Panc1 (cell line): ENCODE data around the gene PSMA7. TPM values are rescaled to one million over a fixed set of nuclear protein-coding genes. Genes with fewer than 3 reads are reported as not detected.

Source experiments
- ATAC-seq: fragments of 200-7000 bp; cut with Tn5 transposase; 2 replicates; pipeline ENCODE4 v1.9.1; 2020; ENCODE audit warnings: mild to moderate bottlenecking, moderate library complexity
- BruUV-seq: library from RNA; stranded (reverse); fragments of 400-500 nt; replicated peaks from 2 replicates; lab custom pipeline; 2021; lab: Mats Ljungman, UMichigan
- CTCF ChIA-PET: fragments of 300-600 bp; sonication (Branson Sonifier 250); formaldehyde crosslinking; loops from one replicate; lab custom pipeline; 2022; ENCODE audit warnings: antibody characterized with exemption; lab: Charles Lee
- POLR2A ChIA-PET: fragments of 300-600 bp; sonication (Branson Sonifier 250); formaldehyde crosslinking; loops from one replicate; lab custom pipeline; 2022; ENCODE audit warnings: antibody characterized with exemption; lab: Charles Lee
- DNase-seq: peaks from one replicate; pipeline ENCODE4 v3.0.0-alpha.2; 2010; ENCODE audit warnings: low read depth, low spot score
- H3K27ac ChIP-seq: 2 replicates; pipeline ENCODE4 v1.5.1; 2011; ENCODE audit warnings: mild to moderate bottlenecking, low read length, inconsistent platforms
- H3K27me3 ChIP-seq: fragments of 200-500 bp; sonication (Bioruptor generic); 2 replicates; pipeline ENCODE4 v1.6.0; 2014; ENCODE audit warnings: low read length, inconsistent platforms; ENCODE audit not compliant: control insufficient read depth, insufficient read depth
- H3K36me3 ChIP-seq: fragments of 200-500 bp; sonication (Bioruptor generic); 2 replicates; pipeline ENCODE4 v1.5.1; 2014; ENCODE audit warnings: inconsistent platforms, mild to moderate bottlenecking, low read length, moderate library complexity; ENCODE audit not compliant: control insufficient read depth, insufficient read depth
- H3K4me1 ChIP-seq: 2 replicates; pipeline ENCODE4 v1.5.1; 2011; ENCODE audit warnings: inconsistent platforms, mild to moderate bottlenecking, low read length, moderate library complexity; ENCODE audit not compliant: control insufficient read depth, insufficient read depth
- H3K4me3 ChIP-seq, 2 experiments: 2 replicates each; pipeline ENCODE4 v1.5.1; 2011 to 2012; ENCODE audit warnings: low read depth in 2 of 2, low read length in 2 of 2, mild to moderate bottlenecking in 2 of 2, inconsistent platforms in 1 of 2, moderate library complexity in 1 of 2
- H3K9me3 ChIP-seq: fragments of 200-500 bp; sonication (Bioruptor generic); 2 replicates; pipeline ENCODE4 v1.5.1; 2014; ENCODE audit warnings: low read depth, mild to moderate bottlenecking, inconsistent platforms, low read length, moderate library complexity; ENCODE audit not compliant: control insufficient read depth, insufficient read depth
- POLR2AphosphoS5 ChIP-seq: IDR thresholded peaks from 2 replicates; pipeline ENCODE4 v1.6.1; 2012; ENCODE audit warnings: mild to moderate bottlenecking, low read depth, low read length, moderate library complexity
- SIN3A ChIP-seq: IDR thresholded peaks from 2 replicates; pipeline ENCODE4 v1.6.1; 2012; ENCODE audit warnings: low read depth, mild to moderate bottlenecking, low read length, moderate library complexity, borderline replicate concordance; ENCODE audit not compliant: insufficient read depth
- TCF7L2 ChIP-seq: IDR thresholded peaks from 2 replicates; pipeline ENCODE4 v1.6.1; 2011; ENCODE audit warnings: mild to moderate bottlenecking, low read depth, low read length, inconsistent platforms
- in situ Hi-C: cut with HindIII; loops from 2 replicates; pipeline ENCODE4 v1.10.0; 2016; ENCODE audit warnings: low sequenced_read_pairs, low pct_unique_long_range_greater_than_20kb
- intact Hi-C: fragments of 100-400 bp; cut with micrococcal nuclease; formaldehyde crosslinking; loops from one replicate; pipeline ENCODE4 v1.10.0; 2022; ENCODE audit not compliant: unreplicated experiment
- total RNA-seq: library from RNA; stranded (reverse); gene quantifications from one replicate; pipeline ENCODE4 v1.2.1, GENCODE V29; 2021; ENCODE audit not compliant: unreplicated experiment
- TF ChIP-seq, protein P1 (sequence below), 2 experiments: IDR thresholded peaks; 2 replicates each; pipeline ENCODE4 v1.6.1; 2011 to 2012; ENCODE audit warnings: low read depth in 2 of 2, control low read depth in 1 of 2, low read length in 1 of 2, mild to moderate bottlenecking in 1 of 2, moderate library complexity in 1 of 2; ENCODE audit not compliant: insufficient read depth in 1 of 2
- TF ChIP-seq, protein P2 (sequence below): fragments of 450-650 bp; IDR thresholded peaks from 2 replicates; pipeline ENCODE4 v1.5.1; 2017; ENCODE audit warnings: mild to moderate bottlenecking

Gene PSMA7
- total RNA-seq, 1 experiment from 2014 or later: 402 TPM

DNA sequence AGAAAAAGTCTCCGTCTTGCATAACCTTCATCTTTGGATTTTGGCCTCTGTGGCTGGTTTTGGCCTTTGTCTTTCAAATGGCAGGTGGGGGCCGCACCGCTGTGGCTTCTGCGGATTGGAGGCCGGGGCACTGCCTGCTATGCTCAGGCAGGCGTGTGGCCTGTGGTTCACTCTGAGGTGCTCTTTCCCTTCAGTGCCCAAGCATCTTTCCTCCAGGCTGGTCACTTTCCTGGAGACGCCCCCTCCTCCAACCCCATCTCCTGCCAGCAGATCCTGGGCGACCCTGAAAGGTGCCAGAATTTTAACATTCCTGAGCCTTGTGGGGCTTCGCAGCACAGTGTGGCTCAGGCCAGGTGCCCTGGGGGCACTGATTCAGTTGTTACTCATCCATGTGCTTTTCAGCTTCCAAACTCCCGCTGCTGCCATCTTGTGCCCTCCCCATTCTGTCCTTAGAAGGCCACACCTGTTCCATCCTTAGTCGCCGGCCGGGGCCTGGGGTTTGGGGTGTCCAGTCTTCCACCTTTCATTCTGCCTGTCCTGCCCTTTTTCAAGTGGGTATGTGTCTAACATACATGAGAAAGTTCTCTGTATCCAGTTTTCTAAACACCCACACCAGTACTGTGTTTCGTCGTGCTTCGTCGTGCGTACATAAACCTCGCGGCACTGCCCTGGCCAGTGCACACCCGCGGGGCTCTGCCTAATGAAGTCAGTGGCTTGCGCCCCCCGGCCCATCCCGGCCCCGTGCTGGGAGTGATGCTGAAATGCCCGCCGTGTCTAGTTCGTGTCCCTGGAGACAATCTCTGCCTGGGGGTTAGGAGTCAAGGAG is 12.4 kb upstream of the PSMA7 start:
- CTCF ChIA-PET: interaction anchor here (0.9 kb wide), 1 partner anchor 145 kb away, joined by 3 read pairs; no protein-coding TSS in a partner anchor
- H3K9me3 ChIP-seq: no peaks in the 10 kb centered on the region

DNA sequence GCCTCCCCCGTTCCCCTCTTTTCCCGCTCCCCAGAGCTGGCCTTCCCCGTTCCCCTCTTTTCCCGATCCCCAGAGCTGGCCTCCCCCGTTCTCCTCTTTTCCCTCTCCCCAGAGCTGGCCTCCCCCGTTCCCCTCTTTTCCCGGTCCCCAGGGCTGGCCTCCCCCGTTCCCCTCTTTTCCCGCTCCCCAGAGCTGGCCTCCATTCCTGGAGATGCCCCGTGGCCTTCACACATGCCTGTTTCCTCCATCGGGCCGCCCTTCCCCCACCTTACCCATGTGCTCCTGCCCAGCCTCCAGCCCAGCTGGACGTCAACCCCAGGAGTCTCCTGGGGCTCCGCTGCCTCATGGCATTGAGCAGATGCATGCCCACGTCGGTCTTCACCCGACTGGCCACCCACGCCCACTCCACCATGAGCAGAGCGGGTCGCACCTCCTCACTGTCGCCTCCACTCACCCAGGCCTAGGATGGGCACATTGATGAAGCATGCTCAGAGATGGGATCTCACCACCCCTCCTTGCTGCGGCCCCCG is 8.7 kb upstream of the PSMA7 start:
- H3K36me3 ChIP-seq: no peaks in the 10 kb centered on the region
- no TSS peak for BruUV-seq
- no peak overlapping the region for H3K4me3 ChIP-seq
- TF ChIP-seq, protein P1, sequence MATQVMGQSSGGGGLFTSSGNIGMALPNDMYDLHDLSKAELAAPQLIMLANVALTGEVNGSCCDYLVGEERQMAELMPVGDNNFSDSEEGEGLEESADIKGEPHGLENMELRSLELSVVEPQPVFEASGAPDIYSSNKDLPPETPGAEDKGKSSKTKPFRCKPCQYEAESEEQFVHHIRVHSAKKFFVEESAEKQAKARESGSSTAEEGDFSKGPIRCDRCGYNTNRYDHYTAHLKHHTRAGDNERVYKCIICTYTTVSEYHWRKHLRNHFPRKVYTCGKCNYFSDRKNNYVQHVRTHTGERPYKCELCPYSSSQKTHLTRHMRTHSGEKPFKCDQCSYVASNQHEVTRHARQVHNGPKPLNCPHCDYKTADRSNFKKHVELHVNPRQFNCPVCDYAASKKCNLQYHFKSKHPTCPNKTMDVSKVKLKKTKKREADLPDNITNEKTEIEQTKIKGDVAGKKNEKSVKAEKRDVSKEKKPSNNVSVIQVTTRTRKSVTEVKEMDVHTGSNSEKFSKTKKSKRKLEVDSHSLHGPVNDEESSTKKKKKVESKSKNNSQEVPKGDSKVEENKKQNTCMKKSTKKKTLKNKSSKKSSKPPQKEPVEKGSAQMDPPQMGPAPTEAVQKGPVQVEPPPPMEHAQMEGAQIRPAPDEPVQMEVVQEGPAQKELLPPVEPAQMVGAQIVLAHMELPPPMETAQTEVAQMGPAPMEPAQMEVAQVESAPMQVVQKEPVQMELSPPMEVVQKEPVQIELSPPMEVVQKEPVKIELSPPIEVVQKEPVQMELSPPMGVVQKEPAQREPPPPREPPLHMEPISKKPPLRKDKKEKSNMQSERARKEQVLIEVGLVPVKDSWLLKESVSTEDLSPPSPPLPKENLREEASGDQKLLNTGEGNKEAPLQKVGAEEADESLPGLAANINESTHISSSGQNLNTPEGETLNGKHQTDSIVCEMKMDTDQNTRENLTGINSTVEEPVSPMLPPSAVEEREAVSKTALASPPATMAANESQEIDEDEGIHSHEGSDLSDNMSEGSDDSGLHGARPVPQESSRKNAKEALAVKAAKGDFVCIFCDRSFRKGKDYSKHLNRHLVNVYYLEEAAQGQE (IDR thresholded peaks at IDR 0.05; ENCODE audit: insufficient read depth in 1 of 2, low read depth in 2 of 2, low read length in 1 of 2): no peak
- TF ChIP-seq SIN3A (no peak), TCF7L2 (no peak), POLR2AphosphoS5 (no peak)
- TF ChIP-seq, protein P2, sequence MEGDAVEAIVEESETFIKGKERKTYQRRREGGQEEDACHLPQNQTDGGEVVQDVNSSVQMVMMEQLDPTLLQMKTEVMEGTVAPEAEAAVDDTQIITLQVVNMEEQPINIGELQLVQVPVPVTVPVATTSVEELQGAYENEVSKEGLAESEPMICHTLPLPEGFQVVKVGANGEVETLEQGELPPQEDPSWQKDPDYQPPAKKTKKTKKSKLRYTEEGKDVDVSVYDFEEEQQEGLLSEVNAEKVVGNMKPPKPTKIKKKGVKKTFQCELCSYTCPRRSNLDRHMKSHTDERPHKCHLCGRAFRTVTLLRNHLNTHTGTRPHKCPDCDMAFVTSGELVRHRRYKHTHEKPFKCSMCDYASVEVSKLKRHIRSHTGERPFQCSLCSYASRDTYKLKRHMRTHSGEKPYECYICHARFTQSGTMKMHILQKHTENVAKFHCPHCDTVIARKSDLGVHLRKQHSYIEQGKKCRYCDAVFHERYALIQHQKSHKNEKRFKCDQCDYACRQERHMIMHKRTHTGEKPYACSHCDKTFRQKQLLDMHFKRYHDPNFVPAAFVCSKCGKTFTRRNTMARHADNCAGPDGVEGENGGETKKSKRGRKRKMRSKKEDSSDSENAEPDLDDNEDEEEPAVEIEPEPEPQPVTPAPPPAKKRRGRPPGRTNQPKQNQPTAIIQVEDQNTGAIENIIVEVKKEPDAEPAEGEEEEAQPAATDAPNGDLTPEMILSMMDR: no peak
- ATAC-seq (no peak), DNase-seq (no peak)
- H3K9me3 ChIP-seq: no peaks in the 10 kb centered on the region
- H3K27me3 ChIP-seq: no peaks in the 10 kb centered on the region
- ChIA-PET POLR2A (no interaction called here), CTCF (no interaction called here)
- intact Hi-C loops: no loop called here
- no peak overlapping the region for H3K27ac ChIP-seq
- in situ Hi-C loops: no loop called here
- H3K4me1 ChIP-seq: peaks cover 27% of the 10 kb centered on the region

More for the DNA sequence above, 12.4 kb upstream of the PSMA7 start:
- in situ Hi-C loops (no loop called here), intact Hi-C loops (no loop called here)
- no peaks in the 10 kb centered on the region for H3K36me3 ChIP-seq
- BruUV-seq: no TSS peak
- no peaks in the 10 kb centered on the region for H3K27me3 ChIP-seq
- ATAC-seq: peak; percentile 76
- TF ChIP-seq TCF7L2 (no peak), SIN3A (no peak), POLR2AphosphoS5 (no peak)
- TF ChIP-seq, protein P2: no peak
- TF ChIP-seq, protein P1 (IDR thresholded peaks at IDR 0.05; ENCODE audit: insufficient read depth in 1 of 2, low read depth in 2 of 2, low read length in 1 of 2): no peak
- peaks cover 17% of the 10 kb centered on the region for H3K4me1 ChIP-seq
- H3K4me3 ChIP-seq: no peak overlapping the region
- POLR2A ChIA-PET: no interaction called here
- H3K27ac ChIP-seq: peak overlapping the region; percentile 2; the same call in 1 of the 2 replicates
- no peak for DNase-seq
